GM06990 (cell line): ENCODE measurements around the gene NIT1.

Source experiments
- DNase-seq: peaks from one replicate; pipeline ENCODE4 v3.0.0-alpha.2; 2011; ENCODE audit not compliant: insufficient read length; ENCODE audit errors: extremely low read depth
- H3K27me3 ChIP-seq: replicated peaks from 2 replicates; pipeline ENCODE4 v1.6.0; 2011; ENCODE audit warnings: low read length; ENCODE audit not compliant: control insufficient read depth, insufficient read depth
- H3K36me3 ChIP-seq: 2 replicates; pipeline ENCODE4 v1.5.1; 2011; ENCODE audit warnings: low read length; ENCODE audit not compliant: control insufficient read depth, insufficient read depth
- H3K4me3 ChIP-seq: replicated peaks from 2 replicates; pipeline ENCODE4 v1.5.1; 2011; ENCODE audit warnings: low read depth, mild to moderate bottlenecking, control low read depth, low read length
- TF ChIP-seq, protein P1 (sequence below): IDR thresholded peaks from 2 replicates; pipeline ENCODE4 v1.5.1; 2011; ENCODE audit warnings: low read length, control low read depth, mild to moderate bottlenecking, inconsistent platforms; ENCODE audit not compliant: insufficient read depth, poor library complexity, severe bottlenecking

NIT1 gene

DNA sequence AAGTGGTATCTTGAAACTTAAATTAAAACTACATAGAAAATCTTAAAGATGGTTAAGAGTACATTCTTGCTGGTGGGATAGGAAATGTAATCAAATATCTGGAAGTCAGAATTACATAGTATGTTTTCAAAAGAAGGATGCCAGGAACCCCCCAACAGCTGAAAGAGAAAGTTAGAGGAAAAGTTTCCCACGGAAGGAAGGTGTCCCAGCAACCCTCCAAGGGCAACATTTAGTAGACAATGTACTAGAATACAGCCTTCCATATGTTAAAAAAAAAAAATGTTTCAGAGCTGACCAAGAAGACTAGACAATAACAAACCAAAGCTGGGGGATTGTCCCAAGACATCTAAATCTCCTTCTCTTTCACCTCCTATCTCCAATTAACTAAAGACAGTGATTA is 12.4 kb downstream of the NIT1 start:
- Histone ChIP-seq H3K27me3 (no peaks in the 10 kb centered on the region), H3K4me3 (no peak overlapping the region), H3K36me3 (peaks cover 4% of the 10 kb centered on the region)
- DNase-seq = no peak
- TF ChIP-seq, protein P1, sequence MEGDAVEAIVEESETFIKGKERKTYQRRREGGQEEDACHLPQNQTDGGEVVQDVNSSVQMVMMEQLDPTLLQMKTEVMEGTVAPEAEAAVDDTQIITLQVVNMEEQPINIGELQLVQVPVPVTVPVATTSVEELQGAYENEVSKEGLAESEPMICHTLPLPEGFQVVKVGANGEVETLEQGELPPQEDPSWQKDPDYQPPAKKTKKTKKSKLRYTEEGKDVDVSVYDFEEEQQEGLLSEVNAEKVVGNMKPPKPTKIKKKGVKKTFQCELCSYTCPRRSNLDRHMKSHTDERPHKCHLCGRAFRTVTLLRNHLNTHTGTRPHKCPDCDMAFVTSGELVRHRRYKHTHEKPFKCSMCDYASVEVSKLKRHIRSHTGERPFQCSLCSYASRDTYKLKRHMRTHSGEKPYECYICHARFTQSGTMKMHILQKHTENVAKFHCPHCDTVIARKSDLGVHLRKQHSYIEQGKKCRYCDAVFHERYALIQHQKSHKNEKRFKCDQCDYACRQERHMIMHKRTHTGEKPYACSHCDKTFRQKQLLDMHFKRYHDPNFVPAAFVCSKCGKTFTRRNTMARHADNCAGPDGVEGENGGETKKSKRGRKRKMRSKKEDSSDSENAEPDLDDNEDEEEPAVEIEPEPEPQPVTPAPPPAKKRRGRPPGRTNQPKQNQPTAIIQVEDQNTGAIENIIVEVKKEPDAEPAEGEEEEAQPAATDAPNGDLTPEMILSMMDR = no peak

GRCh38 chr1:161131523-161132409 is 13.9 kb downstream of the NIT1 start:
- peaks cover 2% of the 10 kb centered on the region for H3K36me3 ChIP-seq
- peak overlapping the region; percentile 91 for H3K4me3 ChIP-seq
- no peaks in the 10 kb centered on the region for H3K27me3 ChIP-seq
- DNase-seq = no peak
- TF ChIP-seq, protein P1 = no peak

- TF ChIP-seq, protein P1 = no peak
- H3K36me3 ChIP-seq = peaks cover 2% of the 10 kb centered on the region
Observed at GRCh38 chr1:161132410-161133219, 14.7 kb downstream of the NIT1 start, which contains the start of gene DEDD. TSS of gene DEDD (minus strand) at chr1:161132667. CDS start at chr1:161124462, 8,205 bp downstream.

DNA sequence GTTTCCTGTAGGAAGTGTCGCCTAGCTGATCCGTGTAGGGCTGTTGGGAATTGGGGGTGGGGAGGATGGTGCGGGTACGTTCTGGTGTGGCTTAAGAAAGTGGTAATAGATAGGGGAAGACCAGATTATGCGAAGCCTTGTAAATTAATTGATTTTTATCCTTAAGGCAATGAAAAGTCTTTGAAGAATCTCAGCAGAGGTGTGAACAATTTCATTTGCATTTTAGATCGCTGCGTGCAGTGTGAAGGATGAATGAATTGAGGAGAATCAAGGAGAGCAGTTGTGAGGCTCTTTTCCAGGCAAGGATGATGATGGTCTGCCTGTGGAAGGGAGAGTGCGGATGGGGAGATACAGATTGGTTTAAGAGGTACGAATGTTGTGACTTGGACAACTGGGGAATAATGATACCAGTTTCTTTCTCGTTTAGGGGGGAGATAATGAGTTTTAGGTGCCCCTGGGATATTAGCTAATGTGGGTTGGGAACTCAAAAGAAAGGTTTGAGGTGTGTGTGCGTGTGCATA is 15.4 kb downstream of the NIT1 start:
- TF ChIP-seq, protein P1 = no peak
- Histone ChIP-seq H3K4me3 (peak overlapping the region; percentile 91), H3K27me3 (no peaks in the 10 kb centered on the region), H3K36me3 (peaks cover 2% of the 10 kb centered on the region)
- DNase-seq = no peak

More at GRCh38 chr1:161132410-161133219, 14.7 kb downstream of the NIT1 start, which contains the start of gene DEDD:
- Histone ChIP-seq H3K4me3 (peak within 1 kb of the TSS; percentile 91), H3K27me3 (no peaks in the 10 kb centered on the region)
- DNase-seq = peak; percentile 91

DNA sequence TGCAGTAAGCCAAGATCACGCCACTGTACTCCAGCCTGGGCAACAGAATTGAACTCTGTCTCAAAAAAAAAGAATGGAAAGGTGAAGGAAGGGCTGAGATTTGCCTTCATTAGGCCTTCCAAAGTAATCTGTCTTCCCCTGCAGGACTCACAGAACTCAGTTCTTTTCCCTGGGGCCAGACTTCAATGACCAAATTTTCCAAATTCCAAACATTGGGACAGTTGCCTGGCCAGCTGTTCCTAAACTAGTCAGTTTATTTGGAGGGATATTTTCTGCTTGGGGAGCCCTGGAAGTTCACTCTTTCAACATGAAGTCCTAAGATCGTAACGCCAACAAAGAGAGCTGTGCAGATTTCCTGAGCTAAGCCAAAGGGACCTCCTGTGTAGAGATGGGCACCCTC is 20.0 kb downstream of the NIT1 start:
- DNase-seq = no peak
- Histone ChIP-seq H3K27me3 (no peaks in the 10 kb centered on the region), H3K36me3 (no peaks in the 10 kb centered on the region; the same call in 1 of the 2 replicates), H3K4me3 (no peak overlapping the region)
- TF ChIP-seq, protein P1 = no peak
